HEK293T (cell line): Measurements from ENCODE around the gene MAMLD1.

ENCODE experiments used
- CTCF ChIA-PET: fragments of 350-600 bp; formaldehyde crosslinking; extraction: SDS; loops from one replicate; lab custom pipeline; 2021; ENCODE audit warnings: antibody characterized with exemption, inconsistent platforms; lab: Yijun Ruan, JAX
- POLR2A ChIA-PET: fragments of 350-600 bp; formaldehyde crosslinking; extraction: SDS; loops from one replicate; lab custom pipeline; 2020; ENCODE audit warnings: antibody characterized with exemption, inconsistent platforms; lab: Yijun Ruan, JAX
- DNase-seq: peaks from one replicate; pipeline ENCODE4 v3.0.0; 2012; ENCODE audit warnings: mixed read lengths; ENCODE audit errors: extremely low spot score
- ARNT ChIP-seq: fragments of 450-650 bp; IDR thresholded peaks from 2 replicates; pipeline ENCODE4 v1.6.1; 2017; ENCODE audit warnings: mild to moderate bottlenecking
- BHLHE40 ChIP-seq: fragments of 450-650 bp; IDR thresholded peaks from 2 replicates; pipeline ENCODE4 v1.6.1; 2016; ENCODE audit warnings: mild to moderate bottlenecking, moderate library complexity, borderline replicate concordance
- CTBP1 ChIP-seq: fragments of 450-650 bp; IDR thresholded peaks from 2 replicates; pipeline ENCODE4 v1.6.1; 2016; ENCODE audit warnings: borderline replicate concordance
- ELF4 ChIP-seq: fragments of 450-650 bp; IDR thresholded peaks from 2 replicates; pipeline ENCODE4 v1.6.1; 2017; ENCODE audit warnings: antibody characterized with exemption
- FOXA1 ChIP-seq: fragments of 450-650 bp; IDR thresholded peaks from 2 replicates; pipeline ENCODE4 v1.6.1; 2016; ENCODE audit warnings: mild to moderate bottlenecking
- FOXK2 ChIP-seq: fragments of 450-650 bp; IDR thresholded peaks from 2 replicates; pipeline ENCODE4 v1.6.1; 2016; ENCODE audit warnings: mild to moderate bottlenecking
- FOXM1 ChIP-seq: fragments of 450-650 bp; IDR thresholded peaks from 2 replicates; pipeline ENCODE4 v1.6.1; 2017; ENCODE audit warnings: mild to moderate bottlenecking, borderline replicate concordance
- HDGF ChIP-seq: fragments of 450-650 bp; IDR thresholded peaks from 2 replicates; pipeline ENCODE4 v1.6.1; 2017; ENCODE audit warnings: antibody characterized with exemption, borderline replicate concordance
- L3MBTL2 ChIP-seq: fragments of 450-650 bp; conservative IDR thresholded peaks from 2 replicates; pipeline ENCODE4 v1.6.1; 2016; ENCODE audit warnings: mild to moderate bottlenecking
- LEF1 ChIP-seq: fragments of 450-650 bp; IDR thresholded peaks from 2 replicates; pipeline ENCODE4 v1.6.1; 2017; ENCODE audit warnings: mild to moderate bottlenecking, borderline replicate concordance
- NFRKB ChIP-seq: fragments of 450-650 bp; IDR thresholded peaks from 2 replicates; pipeline ENCODE4 v1.6.1; 2016; ENCODE audit warnings: mild to moderate bottlenecking, moderate library complexity
- PKNOX1 ChIP-seq: fragments of 450-650 bp; IDR thresholded peaks from 2 replicates; pipeline ENCODE4 v1.6.1; 2016
- SP1 ChIP-seq: fragments of 450-650 bp; IDR thresholded peaks from 2 replicates; pipeline ENCODE4 v1.6.1; 2017
- SUZ12 ChIP-seq: fragments of 450-650 bp; IDR thresholded peaks from 2 replicates; pipeline ENCODE4 v1.6.1; 2016; ENCODE audit warnings: mild to moderate bottlenecking
- TARDBP ChIP-seq: fragments of 450-650 bp; IDR thresholded peaks from 2 replicates; pipeline ENCODE4 v1.6.1; 2016
- ZNF384 ChIP-seq: fragments of 450-650 bp; IDR thresholded peaks from 2 replicates; pipeline ENCODE4 v1.6.1; 2016

Gene MAMLD1

DNA sequence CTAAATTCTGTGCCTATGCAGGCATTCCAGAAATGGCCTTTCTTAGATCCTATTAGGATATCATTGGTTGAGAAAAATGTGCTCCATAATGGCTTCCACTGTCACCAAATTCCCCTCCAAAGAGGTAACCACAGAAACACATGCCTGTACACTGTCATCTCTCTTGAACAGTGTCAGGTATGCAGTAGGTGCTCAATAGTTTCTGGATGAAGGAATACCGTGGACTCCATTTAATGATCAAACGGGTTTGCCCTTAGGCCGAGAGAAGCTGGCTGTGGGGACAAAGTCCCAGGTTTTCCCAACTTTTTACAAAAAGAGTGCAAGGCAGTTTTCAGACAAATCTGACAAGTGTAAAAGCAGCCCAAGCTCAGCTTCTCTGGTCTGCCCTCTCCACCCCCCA is 188.8 kb downstream of the MAMLD1 start:
- ChIA-PET CTCF (interaction anchor here (0.6 kb wide), 1 partner anchor 21 kb away, joined by 3 read pairs; no protein-coding TSS in a partner anchor), POLR2A (no interaction called here)
- DNase-seq = no peak
- TF ChIP-seq HDGF (no peak), FOXM1 (no peak), PKNOX1 (no peak), TARDBP (no peak), BHLHE40 (no peak), ZNF384 (no peak), ARNT (no peak), ELF4 (no peak), FOXA1 (no peak), NFRKB (no peak), SP1 (no peak), SUZ12 (no peak), CTBP1 (no peak), L3MBTL2 (no peak), FOXK2 (no peak), LEF1 (no peak)

DNA sequence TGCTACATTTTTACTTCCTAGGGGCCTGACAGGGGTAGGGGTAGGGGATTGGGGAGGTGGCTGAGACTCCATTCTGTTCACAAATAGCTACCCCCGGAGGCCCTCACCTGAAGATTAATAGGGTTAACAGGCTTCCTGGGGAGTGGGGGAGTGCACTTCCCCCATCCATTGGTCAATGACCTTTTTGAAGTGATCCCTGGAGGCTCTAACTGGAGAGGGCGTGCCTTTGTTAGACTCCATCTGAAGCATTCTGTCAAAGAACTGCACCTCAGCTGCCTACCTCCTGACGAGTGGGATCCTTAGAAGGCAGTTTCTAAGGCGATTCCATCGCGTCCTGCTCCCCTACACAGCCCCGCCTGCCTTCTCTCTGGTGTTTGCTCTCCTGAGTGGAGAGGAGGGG is 195.3 kb downstream of the MAMLD1 start:
- ChIA-PET CTCF (no interaction called here), POLR2A (no interaction called here)
- DNase-seq = no peak
- TF ChIP-seq SP1 (no peak), ARNT (no peak), BHLHE40 (no peak), SUZ12 (no peak), HDGF (no peak), FOXK2 (no peak), TARDBP (no peak), FOXM1 (no peak), FOXA1 (no peak), PKNOX1 (no peak), NFRKB (no peak), LEF1 (no peak), ZNF384 (no peak), L3MBTL2 (no peak), ELF4 (no peak)
